NT2/D1 (cell line): ENCODE results near the gene CHN2.

ENCODE experiments used
- YY1 ChIP-seq: IDR thresholded peaks from 2 replicates; pipeline ENCODE4 v1.6.1; 2011; ENCODE audit not compliant: insufficient read length, insufficient read depth
- ZNF274 ChIP-seq: IDR thresholded peaks from 2 replicates; pipeline ENCODE4 v1.6.1; 2011; ENCODE audit warnings: mild to moderate bottlenecking, low read depth, low read length

- TF ChIP-seq YY1 (no peak), ZNF274 (no peak)
These were observed 167.8 kb downstream of the CHN2 start for GRCh38 chr7:29362380-29362779.
